NAMALWA (cell line): ENCODE data around the gene HEPACAM2.

ENCODE experiments used
- DNase-seq: peaks from one replicate; pipeline ENCODE4 v3.0.0-alpha.2; 2015; ENCODE audit warnings: low spot score

HEPACAM2 gene

GRCh38 chr7:93226310-93226709, at the start of gene HEPACAM2:
Gene HEPACAM2, minus strand, starts transcription at chr7:93226469.
- peak; percentile 56 for DNase-seq

- DNase-seq, result no peak
Observed at GRCh38 chr7:93265220-93265619, 39.0 kb upstream of the HEPACAM2 start.

- no peak for DNase-seq
Observed at GRCh38 chr7:93262535-93262934, 36.3 kb upstream of the HEPACAM2 start.

- DNase-seq, result no peak
Observed at GRCh38 chr7:93258661-93259060, 32.4 kb upstream of the HEPACAM2 start.

GRCh38 chr7:93249491-93250148, 23.4 kb upstream of the HEPACAM2 start:
- DNase-seq, result no peak

GRCh38 chr7:93245525-93246432, 19.5 kb upstream of the HEPACAM2 start:
- DNase-seq, result peak; percentile 71

GRCh38 chr7:93242106-93242505, 15.8 kb upstream of the HEPACAM2 start:
- DNase-seq, result no peak

GRCh38 chr7:93239824-93240223, 13.6 kb upstream of the HEPACAM2 start:
- no peak for DNase-seq

GRCh38 chr7:93238748-93239147, 12.5 kb upstream of the HEPACAM2 start:
- DNase-seq, result no peak

- DNase-seq, result no peak
Observed at GRCh38 chr7:93238131-93238530, 11.9 kb upstream of the HEPACAM2 start.

- no peak for DNase-seq
Observed at GRCh38 chr7:93235541-93235940, 9.3 kb upstream of the HEPACAM2 start.

GRCh38 chr7:93232673-93233018, 6.4 kb upstream of the HEPACAM2 start:
- no peak for DNase-seq

GRCh38 chr7:93231799-93232672, 5.8 kb upstream of the HEPACAM2 start, which contains the start of gene VPS50:
Gene VPS50, plus strand, starts transcription at chr7:93232366. Its CDS starts 102 bp downstream, at chr7:93232468.
- peak; percentile 99 for DNase-seq

GRCh38 chr7:93231259-93231658, 5.0 kb upstream of the HEPACAM2 start:
- DNase-seq, result no peak

- DNase-seq, result peak; percentile 86
Observed at GRCh38 chr7:93228302-93228701, 2.0 kb upstream of the HEPACAM2 start.

- DNase-seq, result no peak
Observed at GRCh38 chr7:93219868-93220267, 6.4 kb downstream of the HEPACAM2 start.

GRCh38 chr7:93218997-93219827, 7.1 kb downstream of the HEPACAM2 start:
- DNase-seq, result no peak

- DNase-seq, result no peak
Observed at GRCh38 chr7:93212881-93213280, 13.4 kb downstream of the HEPACAM2 start.

- no peak for DNase-seq
Observed at GRCh38 chr7:93211228-93211818, 14.9 kb downstream of the HEPACAM2 start.

GRCh38 chr7:93205046-93205445, 21.2 kb downstream of the HEPACAM2 start:
- DNase-seq, result no peak

GRCh38 chr7:93203496-93203895, 22.8 kb downstream of the HEPACAM2 start:
- DNase-seq, result no peak
